HG02642 (cell line): ENCODE results near the gene KIAA0319L.

ENCODE experiments used
- ATAC-seq: cut with Tn5 transposase; IDR thresholded peaks from one replicate; pipeline ENCODE4 v1.9.1; 2021; ENCODE audit warnings: mild to moderate bottlenecking; ENCODE audit not compliant: unreplicated experiment, poor library complexity

The KIAA0319L gene

DNA sequence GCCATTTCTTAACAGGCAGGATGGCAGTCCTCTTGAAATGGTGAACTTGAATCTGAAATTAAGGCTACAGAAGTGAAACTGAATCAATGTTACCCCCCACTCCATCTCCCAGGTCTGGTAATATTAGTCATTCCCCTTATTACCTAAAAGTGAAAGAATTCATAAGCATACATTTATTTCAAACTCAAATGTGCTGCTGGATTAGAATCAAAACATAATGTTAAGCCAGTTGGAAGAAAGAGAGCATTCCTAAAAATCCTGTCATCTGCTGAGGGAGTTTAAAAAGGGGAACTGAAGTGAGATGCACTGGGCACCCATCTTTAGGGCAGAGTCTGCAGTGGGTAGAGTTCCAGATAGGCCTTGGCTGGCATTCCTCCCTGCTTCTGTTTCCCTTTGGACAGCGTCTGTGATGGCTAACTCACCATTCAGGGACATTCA lies 17.4 kb downstream of the KIAA0319L start:
- ATAC-seq = peak; percentile 31

DNA sequence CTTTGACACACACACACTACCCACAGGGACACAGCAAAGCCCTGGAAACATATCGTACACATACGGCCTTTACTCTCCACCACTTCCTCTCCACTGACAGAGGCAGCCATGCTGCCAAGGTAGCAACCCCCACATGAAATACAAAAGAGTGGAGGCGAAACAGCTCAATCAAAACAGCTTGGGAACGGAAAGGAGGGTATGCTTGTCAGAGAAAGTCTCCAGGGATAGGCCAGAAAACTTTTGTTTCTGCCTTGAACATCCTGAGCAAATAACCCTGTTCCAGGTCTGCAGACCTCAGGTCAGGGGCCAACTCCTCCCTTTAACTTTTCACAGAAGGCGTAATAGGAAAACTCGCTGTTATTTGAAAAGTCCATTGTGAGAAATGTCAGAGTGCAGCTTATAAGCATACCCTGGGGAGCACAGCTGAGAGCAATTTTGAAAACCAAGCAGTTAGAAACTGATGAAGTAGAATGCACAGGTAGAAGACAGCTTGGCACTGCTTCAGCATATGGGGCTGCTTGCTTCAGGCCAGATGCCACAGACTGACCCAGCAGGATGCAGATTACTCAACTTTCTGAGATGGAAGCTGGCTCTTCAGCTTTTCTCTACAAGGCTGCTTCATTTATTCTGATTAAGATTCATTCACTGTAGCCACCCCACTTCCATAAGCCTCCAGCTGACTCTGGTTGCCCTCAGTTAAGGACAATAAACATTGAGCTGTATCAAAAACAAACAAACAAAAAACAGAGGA lies 18.0 kb downstream of the KIAA0319L start:
- ATAC-seq = peak; percentile 50

DNA sequence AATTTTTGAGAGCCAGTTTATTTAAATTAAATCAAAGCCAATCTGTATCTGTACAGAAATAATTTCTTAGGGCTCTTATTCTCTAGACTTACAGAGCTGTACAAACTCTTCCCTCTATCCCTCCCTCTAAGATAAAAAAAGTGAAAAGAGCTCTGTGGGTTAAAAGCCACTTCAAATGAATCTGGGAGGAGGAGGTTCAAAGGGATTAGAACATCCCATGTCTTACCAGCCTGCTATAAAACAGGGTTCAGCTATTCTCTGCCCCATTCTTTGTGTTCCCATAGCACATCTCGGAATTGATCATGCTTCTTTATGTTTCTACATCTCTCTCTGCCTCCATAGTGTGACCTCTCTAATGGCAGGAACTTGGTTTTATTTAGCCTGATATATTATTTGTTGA lies 19.4 kb downstream of the KIAA0319L start:
- no peak for ATAC-seq

DNA sequence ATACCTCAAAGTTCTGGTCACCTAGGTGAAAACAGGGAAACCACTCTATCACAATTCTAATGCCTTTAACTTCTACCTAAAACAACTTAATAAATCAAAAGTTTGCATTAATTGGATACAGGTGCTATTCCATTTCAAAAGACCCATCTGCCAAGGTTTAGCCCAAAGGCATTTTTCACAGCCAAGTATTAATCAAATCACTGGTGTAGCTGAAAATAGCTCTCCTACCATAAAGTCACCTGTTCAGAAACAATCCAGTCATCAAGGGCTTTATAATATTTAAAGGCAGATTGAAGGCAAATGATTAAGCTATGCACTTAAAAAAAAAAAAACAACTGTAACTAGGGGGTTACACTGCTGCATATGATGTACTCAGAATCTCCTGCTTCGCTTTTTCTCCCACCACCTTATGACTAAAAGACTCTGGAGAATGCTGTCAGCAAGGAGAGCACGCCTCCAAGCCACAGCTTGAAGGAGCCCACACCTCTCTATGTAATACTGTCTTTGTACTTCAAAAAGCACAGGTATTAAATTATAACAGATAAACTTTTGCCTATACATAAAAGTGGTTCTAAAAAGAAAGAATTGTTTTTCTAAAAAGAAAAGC lies 20.5 kb downstream of the KIAA0319L start:
- ATAC-seq = no peak

DNA sequence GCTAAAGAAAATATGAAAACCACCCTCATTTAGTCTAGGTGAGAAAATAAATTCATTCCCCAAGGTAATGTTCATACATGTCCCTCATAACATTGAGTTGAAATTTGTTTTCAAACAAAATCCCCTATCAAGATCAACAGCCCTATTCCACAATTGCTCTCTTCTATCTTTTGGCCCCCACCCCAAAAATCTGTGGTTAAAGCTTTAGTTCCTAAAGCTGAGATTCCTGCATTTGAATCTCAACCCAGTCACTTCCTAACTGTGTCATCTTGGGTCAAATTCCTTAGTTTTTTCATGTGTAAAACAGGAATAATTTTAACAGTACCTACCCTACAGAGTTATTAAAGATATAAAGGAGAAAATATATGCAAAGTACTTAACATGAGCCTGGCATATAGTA lies 22.0 kb downstream of the KIAA0319L start:
- ATAC-seq = no peak

DNA sequence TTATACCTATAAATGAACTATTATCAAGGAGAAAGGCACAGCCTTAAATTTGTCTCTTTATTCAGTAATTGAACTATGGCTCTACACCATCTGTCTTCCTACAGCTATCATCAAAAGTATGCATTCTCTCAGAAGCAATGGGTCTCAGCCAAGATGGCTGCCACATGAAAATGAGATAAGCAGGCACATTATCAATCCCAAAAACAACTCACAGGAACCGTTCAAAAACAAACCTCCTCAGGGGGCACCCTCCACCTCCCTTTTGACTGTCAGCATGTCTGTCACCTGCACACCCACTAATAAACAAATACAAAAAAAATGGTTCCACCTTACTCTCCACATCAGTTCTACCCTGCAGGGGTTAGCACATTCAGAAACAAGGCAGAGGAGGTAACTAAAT lies 23.6 kb downstream of the KIAA0319L start:
- ATAC-seq = no peak

DNA sequence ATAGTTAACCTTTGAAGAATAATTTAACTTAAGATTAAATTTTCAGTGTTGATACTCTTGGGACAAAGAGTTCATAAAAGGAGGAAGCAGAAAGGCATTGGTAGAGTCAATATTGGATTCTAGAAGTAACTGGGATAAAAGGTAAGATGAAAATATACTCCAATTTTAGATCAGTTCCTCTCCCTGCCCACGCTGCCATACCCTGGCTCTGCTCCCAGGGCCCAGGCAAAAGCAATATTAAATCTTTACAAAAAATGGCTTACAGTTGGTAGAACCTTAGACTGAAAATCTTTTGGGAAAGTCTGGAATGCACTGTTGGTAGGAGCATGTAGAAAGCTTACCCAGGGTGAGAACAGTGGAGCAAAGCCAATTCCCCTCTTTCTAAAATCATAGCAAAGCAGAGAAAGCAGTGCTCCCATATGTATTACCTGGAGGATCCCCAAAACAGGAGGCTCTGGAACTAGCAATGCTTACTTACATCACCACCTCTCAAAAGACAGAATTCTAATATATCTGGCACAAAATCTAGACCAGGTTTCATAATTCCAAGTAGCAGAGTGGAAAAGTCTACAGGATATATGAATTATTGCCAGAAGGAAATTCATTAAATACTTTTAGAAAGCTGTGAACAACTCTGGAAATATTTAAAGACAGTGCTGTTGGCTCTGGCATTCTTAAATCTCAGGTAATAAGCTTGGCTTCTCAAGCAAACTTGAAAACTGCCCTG lies 24.5 kb downstream of the KIAA0319L start:
- ATAC-seq = no peak

DNA sequence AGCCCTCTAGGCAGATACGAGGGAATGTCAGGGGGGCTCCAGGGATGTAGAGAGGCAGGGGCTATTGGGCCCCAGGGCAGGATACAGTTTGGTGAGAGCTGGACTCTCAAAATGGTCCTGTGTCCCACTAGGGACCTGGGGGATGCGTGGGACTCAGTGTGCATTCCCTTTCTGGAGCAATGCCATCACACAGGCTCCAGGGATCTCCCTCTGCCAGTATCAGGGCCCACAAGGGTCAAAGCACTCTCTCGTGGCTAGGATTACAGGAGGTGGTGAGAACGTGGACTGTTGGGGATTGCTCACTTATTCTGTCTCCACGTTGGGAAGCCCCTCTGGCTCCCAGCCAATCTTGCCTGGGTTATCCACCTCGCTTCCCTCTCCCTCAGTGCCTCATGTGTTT lies 25.8 kb downstream of the KIAA0319L start:
- ATAC-seq = no peak

DNA sequence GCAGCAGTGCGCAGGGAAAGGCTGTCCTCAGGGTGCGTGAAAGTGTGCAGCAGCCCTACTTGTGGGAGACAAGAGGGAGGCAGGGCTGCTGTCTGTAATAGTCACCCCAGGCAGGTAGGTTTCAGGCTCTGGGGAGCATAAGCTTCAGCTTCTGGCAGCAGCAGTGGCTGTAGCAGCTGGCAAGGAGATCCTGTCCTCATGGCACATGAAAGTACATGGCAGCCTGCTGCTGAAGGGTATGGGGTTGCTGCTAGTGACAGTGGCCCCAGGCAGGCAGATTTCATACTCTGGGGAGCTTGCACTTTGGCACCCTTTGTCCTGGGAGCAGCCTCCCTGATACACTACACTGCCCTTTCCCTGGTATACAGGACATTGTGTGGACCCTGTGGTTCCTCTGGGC lies 26.3 kb downstream of the KIAA0319L start:
- no peak for ATAC-seq

DNA sequence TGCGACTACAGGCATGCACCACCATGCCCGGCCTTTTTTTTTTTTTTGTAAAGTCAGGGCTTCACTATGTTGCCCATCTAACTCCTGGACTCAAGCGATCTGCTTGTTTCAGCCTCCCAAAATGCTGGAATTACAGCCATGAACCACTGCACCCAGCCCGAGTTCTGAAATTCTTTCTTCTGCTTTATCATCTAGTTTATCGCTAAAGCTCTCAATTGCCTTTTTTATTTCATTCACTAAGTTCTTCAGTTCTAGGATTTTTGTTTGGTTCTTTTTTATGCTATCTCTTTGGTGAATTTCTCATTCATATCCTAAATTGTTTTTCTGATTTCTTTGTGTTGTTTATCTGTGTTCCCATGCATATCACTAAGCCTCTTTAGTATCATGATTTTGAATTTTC lies 27.0 kb downstream of the KIAA0319L start:
- ATAC-seq = no peak

DNA sequence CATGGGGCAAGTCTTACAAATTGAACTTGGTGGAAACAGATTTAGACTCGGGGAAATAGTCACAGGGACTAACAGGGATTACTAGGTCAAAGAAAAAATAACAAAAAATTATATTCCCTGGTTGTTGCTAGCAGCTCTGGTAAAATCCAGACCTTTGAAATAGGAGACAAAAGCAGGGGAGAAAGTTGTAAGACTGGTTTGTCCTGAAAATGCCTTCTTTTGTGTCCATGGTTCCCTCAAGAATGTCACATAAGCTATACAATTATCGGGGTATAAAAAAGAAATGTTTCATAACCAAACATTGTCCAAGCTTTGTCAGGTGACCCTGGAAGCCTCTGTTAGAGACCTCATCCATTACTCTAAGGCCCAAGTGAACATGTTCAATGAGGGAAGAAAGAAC lies 33.1 kb downstream of the KIAA0319L start:
- no peak for ATAC-seq

DNA sequence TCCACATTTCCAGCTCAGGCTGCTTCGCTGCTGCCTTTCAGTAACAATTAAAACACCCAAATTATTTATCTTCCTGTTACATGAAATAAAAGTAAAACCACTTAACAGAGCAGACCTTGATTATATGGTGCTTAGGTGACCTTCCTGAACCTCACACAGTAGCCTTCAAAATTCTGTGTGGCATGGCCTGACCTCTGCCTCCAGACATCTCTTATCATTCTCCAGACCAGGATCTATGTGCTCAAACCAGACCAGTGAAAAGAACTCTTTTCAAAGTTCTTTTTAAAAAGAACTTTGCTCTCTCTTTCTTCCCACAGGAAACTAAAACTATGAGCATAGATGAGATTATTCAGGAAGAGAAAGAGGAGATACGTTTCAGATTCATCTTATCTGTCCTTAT lies 37.8 kb downstream of the KIAA0319L start:
- no peak for ATAC-seq

DNA sequence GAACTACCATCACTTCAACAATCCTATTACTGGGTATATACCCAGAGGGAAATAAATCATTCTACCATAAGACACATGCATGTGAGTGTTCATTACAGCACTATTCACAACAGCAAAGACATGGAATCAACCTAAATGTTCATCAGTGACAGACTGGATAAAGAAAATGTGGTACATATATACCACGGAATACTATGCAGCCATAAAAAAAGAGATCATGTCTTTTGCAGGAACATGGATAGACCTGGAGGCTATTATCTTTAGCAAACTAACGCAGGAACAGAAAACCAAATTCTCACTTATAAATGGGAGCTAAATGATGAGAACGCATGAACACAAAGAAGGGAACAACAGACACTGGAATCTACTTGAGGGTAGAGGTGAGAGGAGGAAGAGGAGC lies 39.0 kb downstream of the KIAA0319L start:
- ATAC-seq = no peak

DNA sequence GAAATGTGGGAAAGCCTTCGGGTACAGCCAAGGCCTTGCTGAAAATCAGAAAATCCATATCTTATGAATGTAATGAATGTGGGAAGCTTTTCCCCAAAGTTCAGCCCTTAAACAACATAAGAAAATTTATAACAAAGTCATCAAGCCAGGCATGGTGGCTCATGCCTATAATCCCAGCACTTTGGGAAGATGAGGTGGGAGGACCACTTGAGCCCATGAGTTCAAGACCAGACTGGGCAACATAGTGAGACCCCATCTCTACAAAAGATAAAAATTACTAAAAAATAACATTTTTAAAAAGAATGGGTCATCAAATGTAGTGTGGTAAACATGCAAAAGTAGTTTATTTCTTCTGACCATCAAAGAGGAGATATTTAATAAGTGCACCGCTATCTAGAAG lies 45.9 kb downstream of the KIAA0319L start:
- ATAC-seq = no peak

DNA sequence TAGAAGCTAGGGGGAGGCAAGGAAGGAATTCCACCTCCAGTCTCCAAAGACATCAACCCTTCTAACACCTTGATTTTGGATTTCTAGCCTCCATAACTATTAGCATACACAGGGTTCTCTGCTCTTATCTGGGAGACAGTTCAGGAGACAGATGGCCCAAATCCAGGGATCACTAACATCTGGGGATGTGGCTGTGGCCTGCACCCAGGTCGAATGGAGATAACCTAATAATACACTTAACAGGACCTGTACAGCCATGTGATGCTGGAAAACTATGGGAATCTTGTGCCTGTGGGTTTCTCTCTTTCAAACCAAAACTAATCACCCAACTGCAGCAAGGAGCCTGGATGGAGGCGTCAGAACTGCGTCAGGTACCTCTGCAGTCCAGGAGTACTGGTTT lies 47.6 kb downstream of the KIAA0319L start:
- no peak for ATAC-seq

DNA sequence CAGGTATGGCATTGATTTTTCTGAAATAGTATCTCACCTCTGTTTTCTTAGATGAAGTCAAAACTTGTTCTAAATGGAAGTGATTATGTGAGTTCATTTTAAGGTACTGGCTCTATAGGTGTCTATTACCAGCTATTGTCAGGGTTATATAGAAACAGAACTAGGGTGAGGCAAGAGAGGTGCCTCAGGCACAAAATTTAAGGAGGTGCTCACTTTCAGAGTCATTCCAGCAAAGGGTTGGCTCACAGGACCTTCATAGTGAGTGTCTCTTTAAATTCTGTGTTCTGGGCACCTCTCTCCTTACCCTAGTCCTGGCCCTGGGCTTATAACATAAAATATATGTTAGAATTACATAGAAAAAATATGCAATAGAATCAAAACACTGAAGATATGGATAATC lies 49.3 kb downstream of the KIAA0319L start:
- ATAC-seq = no peak

DNA sequence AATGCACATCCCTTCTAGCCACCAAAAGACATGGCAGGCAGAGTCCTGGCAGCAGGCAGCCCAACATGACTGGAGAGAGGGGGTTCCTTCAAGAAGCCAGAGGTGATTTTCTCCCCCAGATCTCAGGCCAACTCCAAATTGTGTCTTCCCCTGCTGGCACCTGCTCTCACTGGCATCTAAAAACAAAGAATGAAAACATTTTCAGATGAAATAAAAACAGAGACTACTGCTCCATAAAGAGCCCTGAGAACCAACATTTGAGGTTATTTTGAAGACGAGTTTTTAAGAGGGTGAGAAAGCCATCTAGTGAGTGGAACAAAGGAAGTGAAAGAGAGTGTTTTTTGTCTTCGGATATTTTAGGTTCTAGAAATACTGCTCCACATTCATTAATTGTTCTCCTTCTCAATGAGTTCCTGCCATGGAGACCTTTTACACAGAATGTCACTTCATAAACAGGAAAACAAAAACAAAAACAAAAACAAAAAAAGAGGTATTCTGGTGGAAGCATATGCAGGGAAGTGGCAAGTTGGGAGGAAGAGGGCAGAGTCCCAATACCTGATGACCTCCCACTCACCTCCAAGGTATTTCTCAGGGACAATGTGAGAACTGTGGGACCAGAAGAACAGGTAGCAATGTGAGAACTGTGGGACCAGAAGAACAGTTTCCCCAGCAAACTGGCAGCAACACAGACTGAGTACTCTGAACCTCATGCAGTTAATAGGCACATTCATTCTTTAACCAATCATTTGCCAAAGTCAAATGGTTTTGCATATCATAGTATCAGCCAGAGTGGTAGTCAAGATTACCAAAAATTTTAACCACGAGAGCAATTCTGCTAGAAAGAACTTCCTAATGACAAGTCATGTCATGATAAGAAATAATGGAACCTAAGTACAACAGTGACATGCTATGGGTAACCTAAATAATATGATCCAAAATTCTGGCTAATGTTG lies 50.0 kb downstream of the KIAA0319L start:
- no peak for ATAC-seq

DNA sequence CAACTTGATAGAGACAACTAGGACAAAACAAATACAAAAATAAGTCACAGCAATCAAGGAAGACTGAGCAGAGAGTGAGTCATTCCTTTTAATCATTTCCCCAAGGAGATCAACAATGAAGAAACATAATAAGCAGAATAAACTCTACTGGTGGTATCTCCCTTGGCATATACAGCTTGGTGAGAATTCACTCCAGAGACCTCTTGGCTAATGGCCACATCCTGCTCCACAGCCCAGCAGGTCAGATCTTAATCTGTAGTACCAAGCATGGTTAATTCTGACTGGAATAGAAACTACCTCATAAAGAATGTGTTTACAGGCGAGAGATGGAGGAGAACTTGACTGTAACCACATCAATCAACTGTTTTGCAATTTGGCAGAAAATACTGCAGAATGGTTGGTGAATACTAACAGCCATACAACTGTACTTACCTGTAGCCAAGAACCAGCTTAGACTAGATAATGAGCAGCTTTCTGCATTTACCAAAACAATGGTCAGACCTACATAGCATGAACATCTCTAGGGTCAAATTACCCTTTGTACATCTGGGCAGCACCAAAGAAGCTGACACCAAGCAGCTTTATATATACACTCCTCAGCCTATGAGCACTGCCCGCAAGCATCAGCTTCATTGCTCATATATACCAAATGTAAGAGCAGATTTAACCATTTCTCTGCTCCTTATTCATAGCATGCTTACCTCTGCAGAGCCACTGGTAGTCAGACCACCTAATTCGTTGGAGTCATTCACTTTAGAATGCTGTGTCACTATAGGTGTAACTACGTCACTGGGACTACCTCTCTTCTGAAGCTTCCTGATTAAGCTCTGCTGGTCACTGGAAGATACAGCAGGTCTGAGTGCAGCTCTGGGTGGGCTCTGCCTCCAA lies 51.0 kb downstream of the KIAA0319L start:
- no peak for ATAC-seq

DNA sequence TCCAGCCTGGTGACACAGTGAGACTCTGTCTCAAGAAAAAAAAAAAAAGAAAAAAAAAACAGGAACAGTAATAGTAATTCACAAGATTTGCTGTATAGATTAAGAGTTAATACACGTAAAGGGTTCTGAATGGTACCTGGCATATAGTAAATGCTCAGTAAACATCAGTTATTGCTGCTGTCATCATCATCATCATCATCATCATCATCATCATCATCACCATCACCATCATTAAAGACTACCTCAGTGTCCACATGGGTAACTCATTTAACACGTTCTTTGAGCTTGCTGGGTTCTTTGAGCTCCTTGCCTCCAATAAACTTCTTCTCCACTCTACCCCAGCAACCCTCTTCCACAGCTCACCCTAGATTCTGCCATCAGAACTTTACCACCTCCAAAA lies 55.0 kb downstream of the KIAA0319L start:
- no peak for ATAC-seq
